K562 (cell line): ENCODE results near the gene OTC.

Experiments used
- CTCF ChIP-seq, 3 experiments: IDR thresholded peaks in 2 of 3; conservative IDR thresholded peaks in 1 of 3; 2 replicates each; pipeline ENCODE4 v1.5.1; 2011 to 2012; ENCODE audit warnings: low read length in 3 of 3, mild to moderate bottlenecking in 3 of 3, control low read depth in 2 of 3, improper control_type of control experiment in 1 of 3, inconsistent platforms in 1 of 3, low read depth in 1 of 3, mixed read lengths in 1 of 3, moderate library complexity in 1 of 3; ENCODE audit not compliant: insufficient read depth in 2 of 3
- EZH2 ChIP-seq: IDR thresholded peaks from 2 replicates; pipeline ENCODE4 v1.6.1; 2012; ENCODE audit warnings: low read depth, mild to moderate bottlenecking, inconsistent platforms, low read length, borderline replicate concordance
- GATAD2B ChIP-seq: fragments of 450-650 bp; IDR thresholded peaks from 2 replicates; pipeline ENCODE4 v1.6.1; 2017; ENCODE audit warnings: mild to moderate bottlenecking, borderline replicate concordance
- HDAC2 ChIP-seq: fragments of 450-650 bp; IDR thresholded peaks from 2 replicates; pipeline ENCODE4 v1.6.1; 2016; ENCODE audit warnings: mild to moderate bottlenecking
- REST ChIP-seq, 2 experiments: fragments of 450-650 bp; formaldehyde crosslinking in 1 of 2; IDR thresholded peaks; 2 replicates each; pipeline versions ENCODE4 v1.4.0 to v1.6.1; 2014 to 2020; ENCODE audit warnings: mild to moderate bottlenecking in 2 of 2, borderline replicate concordance in 1 of 2, low read depth in 1 of 2

GRCh38 chrX:38311743-38312142, 40.7 kb upstream of the OTC start:
- TF ChIP-seq CTCF (IDR thresholded peaks at IDR 0.05 in 2 of 3, conservative IDR thresholded peaks at IDR 0.05 in 1 of 3; ENCODE audit: insufficient read depth in 2 of 3, low read depth in 1 of 3, low read length in 3 of 3): no peak
- no peak for TF ChIP-seq GATAD2B
- no peak for TF ChIP-seq EZH2
- TF ChIP-seq REST (IDR thresholded peaks at IDR 0.05; ENCODE audit: borderline replicate concordance): no peak
- no peak for TF ChIP-seq REST (CRISPR knock-in tag; IDR thresholded peaks at IDR 0.05; ENCODE audit: low read depth)
- TF ChIP-seq HDAC2: no peak
